Measurements from ENCODE around the gene MAMDC2.

MAMDC2 gene

DNA sequence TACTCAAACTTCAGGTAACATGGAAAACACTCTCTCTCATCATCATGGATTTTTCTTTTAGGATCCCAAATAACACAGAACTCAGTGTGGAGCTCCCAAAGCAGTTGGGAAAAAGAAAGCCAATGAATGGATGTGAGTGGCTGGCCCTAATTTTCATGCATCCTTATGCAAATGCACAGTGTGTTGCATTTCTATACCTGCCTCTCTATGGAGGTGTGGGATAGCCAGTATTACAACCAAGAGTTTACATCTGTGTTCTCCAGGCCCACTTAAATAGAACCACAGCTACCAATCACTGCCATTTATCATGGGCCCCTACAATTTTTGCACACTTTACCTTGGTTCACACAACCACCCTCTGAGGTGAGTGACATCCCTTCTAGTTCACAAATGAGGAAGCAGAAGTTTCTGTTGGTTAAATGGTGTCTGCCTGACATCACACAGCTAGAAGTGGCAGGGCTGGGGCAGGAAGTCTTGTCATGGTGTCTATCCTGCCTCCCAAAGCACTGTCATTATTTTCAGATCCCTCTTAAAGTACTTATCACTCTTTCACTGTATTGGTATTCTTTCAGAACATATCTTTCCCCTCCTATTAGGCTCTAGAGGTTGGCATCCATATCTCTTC is 17.3 kb downstream of the MAMDC2 start:
- DNase-seq (ENCODE audit: extremely low read depth, low read depth) = no peak
- H3K4me3 ChIP-seq (replicated peaks; ENCODE audit: low read depth, low read length) = no peak overlapping the region
- TF ChIP-seq, protein P1, sequence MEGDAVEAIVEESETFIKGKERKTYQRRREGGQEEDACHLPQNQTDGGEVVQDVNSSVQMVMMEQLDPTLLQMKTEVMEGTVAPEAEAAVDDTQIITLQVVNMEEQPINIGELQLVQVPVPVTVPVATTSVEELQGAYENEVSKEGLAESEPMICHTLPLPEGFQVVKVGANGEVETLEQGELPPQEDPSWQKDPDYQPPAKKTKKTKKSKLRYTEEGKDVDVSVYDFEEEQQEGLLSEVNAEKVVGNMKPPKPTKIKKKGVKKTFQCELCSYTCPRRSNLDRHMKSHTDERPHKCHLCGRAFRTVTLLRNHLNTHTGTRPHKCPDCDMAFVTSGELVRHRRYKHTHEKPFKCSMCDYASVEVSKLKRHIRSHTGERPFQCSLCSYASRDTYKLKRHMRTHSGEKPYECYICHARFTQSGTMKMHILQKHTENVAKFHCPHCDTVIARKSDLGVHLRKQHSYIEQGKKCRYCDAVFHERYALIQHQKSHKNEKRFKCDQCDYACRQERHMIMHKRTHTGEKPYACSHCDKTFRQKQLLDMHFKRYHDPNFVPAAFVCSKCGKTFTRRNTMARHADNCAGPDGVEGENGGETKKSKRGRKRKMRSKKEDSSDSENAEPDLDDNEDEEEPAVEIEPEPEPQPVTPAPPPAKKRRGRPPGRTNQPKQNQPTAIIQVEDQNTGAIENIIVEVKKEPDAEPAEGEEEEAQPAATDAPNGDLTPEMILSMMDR (IDR thresholded peaks at IDR 0.05; ENCODE audit: low read depth, low read length, missing control alignments) = no peak

DNA sequence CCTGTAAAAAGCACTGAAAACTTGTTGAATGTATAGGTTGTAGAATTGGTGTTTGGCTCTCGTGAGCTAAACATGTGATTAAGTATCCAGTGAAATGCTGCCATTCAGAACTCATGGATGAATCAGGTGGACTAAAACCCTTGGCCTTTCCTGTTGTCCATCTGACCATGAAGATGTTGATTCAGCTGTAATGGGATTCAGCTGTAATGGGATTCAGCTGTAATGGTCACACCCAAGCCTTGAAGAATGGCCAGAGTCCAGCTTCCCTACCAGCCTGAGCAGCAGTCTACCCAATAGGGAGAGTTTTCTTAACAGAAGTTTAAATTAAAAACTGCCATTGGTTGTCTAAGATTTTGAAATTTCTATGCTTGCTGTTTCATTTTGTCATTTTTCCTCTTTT is 18.1 kb downstream of the MAMDC2 start:
- H3K4me3 ChIP-seq (replicated peaks; ENCODE audit: low read depth, low read length) = no peak overlapping the region
- TF ChIP-seq, protein P1 (IDR thresholded peaks at IDR 0.05; ENCODE audit: low read depth, low read length, missing control alignments) = no peak
- DNase-seq (ENCODE audit: extremely low read depth, low read depth) = no peak

DNA sequence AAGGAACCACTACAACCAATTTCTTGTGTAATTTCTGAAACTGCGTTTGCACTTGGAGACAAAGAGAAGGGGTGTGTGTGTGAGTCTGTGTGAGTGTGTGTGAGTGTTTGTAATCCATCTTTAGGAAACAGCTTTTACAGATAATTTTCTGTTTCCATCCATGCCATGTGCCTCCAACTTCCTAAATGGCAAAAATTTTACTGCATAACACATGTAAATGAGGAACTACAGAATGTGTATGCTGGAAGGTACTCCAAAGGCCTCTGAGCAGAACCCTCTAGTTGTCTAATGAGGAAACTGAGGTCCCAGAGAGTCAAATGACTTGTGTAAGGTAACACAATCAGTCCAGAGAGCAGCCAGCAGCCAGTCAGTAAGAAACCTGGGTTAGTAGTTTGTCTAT is 20.8 kb downstream of the MAMDC2 start:
- TF ChIP-seq, protein P1 (IDR thresholded peaks at IDR 0.05; ENCODE audit: low read depth, low read length, missing control alignments) = no peak
- H3K4me3 ChIP-seq (replicated peaks; ENCODE audit: low read depth, low read length) = no peak overlapping the region
- no peak for DNase-seq (ENCODE audit: extremely low read depth, low read depth)

DNA sequence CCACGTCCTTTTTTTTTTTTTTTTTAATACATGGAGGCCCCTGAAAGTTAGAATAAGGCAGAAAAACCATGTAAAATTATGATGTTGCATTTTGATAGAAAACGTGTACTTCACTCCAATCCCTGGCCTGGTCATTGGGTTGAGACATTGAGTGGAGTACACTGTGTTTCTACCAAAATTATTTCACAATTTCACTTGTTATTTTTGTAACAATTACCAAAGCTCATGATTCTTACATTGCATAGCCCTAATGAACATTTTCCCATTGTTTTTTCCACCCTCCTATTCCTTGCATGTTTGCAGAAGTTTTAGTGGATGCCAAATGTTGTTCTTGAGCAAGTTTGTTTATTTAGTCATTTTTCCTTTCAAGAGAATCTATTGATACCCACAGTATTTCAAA is 21.9 kb downstream of the MAMDC2 start:
- no peak overlapping the region for H3K4me3 ChIP-seq (replicated peaks; ENCODE audit: low read depth, low read length)
- no peak for DNase-seq (ENCODE audit: extremely low read depth, low read depth)
- TF ChIP-seq, protein P1 (IDR thresholded peaks at IDR 0.05; ENCODE audit: low read depth, low read length, missing control alignments) = no peak

DNA sequence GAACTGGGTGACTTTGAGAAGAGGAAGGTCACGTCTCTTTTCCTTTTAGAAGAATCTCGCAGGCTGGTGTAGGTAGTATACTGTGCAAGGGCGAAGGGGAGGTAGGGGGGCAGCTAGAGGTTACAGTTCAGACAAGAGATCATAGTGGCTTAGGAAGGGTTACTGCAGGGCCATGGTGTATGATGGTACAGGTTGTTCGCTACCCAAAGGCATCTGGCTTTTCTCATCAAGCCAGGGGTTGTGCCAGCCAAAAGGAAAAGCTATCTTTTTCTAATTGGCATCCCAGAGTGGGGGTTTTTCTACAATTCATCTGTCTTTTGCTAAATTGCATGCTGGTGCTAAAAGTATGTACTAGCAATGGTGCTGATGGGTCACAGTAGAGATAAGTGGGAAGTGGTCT is 22.8 kb downstream of the MAMDC2 start:
- DNase-seq (ENCODE audit: extremely low read depth, low read depth) = no peak
- no peak overlapping the region for H3K4me3 ChIP-seq (replicated peaks; ENCODE audit: low read depth, low read length)
- TF ChIP-seq, protein P1 (IDR thresholded peaks at IDR 0.05; ENCODE audit: low read depth, low read length, missing control alignments) = no peak

DNA sequence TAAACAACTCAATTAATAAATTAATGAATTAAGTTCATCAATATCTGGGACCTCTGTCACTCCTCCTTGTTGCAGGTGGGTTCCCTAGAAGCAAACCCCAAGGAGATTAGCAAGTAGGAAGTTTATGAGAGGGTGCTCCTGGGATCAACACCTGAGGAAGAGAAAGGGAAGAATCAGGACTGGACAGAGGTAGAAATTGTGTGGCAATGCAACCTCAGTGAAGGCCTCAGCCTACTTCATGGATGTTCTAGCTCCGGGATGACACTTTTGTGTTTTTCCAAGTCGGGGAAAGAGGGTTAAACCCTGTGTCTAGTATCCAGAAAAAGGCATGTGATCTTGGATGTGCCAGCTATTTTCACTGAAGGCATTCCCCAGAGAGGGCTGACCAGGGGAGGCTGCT is 23.2 kb downstream of the MAMDC2 start:
- no peak for DNase-seq (ENCODE audit: extremely low read depth, low read depth)
- TF ChIP-seq, protein P1 (IDR thresholded peaks at IDR 0.05; ENCODE audit: low read depth, low read length, missing control alignments) = no peak
- no peak overlapping the region for H3K4me3 ChIP-seq (replicated peaks; ENCODE audit: low read depth, low read length)

DNA sequence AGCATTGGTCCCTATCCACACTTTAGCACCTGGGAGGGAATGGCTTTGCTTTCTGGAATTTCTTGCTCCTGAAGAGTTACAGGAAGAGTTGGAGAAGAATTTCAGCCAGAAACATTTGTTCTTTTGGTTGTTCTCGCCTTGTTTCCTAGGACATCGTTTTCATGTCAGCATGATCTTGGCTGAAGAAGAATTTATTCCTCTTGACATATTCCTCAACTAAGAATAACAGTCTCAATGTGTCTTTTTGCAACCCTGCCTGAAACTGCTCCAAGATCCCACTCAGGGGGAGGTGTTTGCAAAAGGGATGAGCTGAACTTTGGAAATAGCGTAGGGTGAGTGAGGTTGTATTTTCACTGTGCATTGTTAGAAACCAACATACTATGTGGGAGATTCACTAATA is 26.1 kb downstream of the MAMDC2 start:
- DNase-seq (ENCODE audit: extremely low read depth, low read depth) = no peak
- TF ChIP-seq, protein P1 (IDR thresholded peaks at IDR 0.05; ENCODE audit: low read depth, low read length, missing control alignments) = no peak
- H3K4me3 ChIP-seq (replicated peaks; ENCODE audit: low read depth, low read length) = no peak overlapping the region

Data from HFF-Myc (cell line).